ENCODE results near the gene EFHC2.

DNA sequence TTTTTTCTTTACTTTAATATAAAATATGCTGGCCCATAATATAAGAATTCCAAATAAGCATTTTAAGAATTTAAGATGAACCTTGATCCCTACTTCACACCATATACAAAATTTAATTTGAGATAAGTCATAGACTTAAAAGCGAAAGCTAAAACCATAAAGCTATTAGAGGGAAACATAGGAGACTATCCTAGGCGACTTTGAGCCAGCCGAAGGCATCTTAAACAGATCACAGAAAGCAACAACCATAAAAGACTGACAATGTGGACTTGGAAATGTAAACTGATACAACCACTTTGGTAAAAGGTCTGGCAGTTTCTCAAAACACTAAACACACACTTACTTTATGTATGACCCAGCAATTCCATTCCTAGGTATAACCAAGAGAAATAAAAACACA is 125.0 kb downstream of the EFHC2 start:
- TF ChIP-seq, protein P1, sequence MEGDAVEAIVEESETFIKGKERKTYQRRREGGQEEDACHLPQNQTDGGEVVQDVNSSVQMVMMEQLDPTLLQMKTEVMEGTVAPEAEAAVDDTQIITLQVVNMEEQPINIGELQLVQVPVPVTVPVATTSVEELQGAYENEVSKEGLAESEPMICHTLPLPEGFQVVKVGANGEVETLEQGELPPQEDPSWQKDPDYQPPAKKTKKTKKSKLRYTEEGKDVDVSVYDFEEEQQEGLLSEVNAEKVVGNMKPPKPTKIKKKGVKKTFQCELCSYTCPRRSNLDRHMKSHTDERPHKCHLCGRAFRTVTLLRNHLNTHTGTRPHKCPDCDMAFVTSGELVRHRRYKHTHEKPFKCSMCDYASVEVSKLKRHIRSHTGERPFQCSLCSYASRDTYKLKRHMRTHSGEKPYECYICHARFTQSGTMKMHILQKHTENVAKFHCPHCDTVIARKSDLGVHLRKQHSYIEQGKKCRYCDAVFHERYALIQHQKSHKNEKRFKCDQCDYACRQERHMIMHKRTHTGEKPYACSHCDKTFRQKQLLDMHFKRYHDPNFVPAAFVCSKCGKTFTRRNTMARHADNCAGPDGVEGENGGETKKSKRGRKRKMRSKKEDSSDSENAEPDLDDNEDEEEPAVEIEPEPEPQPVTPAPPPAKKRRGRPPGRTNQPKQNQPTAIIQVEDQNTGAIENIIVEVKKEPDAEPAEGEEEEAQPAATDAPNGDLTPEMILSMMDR (IDR thresholded peaks at IDR 0.05), result no peak
- no peak for TF ChIP-seq POLR2A (IDR thresholded peaks at IDR 0.05)
- no peak for TF ChIP-seq POLR2AphosphoS5 (IDR thresholded peaks at IDR 0.05)

Data from prostate gland (tissue), 2 donors.